ENCODE measurements around the gene SERPINE1.

SERPINE1 gene

GRCh38 chr7:101156866-101157589 is 30.1 kb downstream of the SERPINE1 start:
- DNase-seq (ENCODE audit: low spot score): no peak

GRCh38 chr7:101159696-101160674 is 33.1 kb downstream of the SERPINE1 start:
- DNase-seq (ENCODE audit: low spot score): no peak

- DNase-seq (ENCODE audit: low spot score): no peak
Observed at GRCh38 chr7:101160910-101161309, 34.0 kb downstream of the SERPINE1 start.

GRCh38 chr7:101161692-101162471 is 35.0 kb downstream of the SERPINE1 start:
- DNase-seq (ENCODE audit: low spot score): no peak

GRCh38 chr7:101162551-101163278 is 35.8 kb downstream of the SERPINE1 start:
- peak; percentile 69 for DNase-seq (ENCODE audit: low spot score)

- DNase-seq (ENCODE audit: low spot score): no peak
Observed at GRCh38 chr7:101163279-101164070, 36.6 kb downstream of the SERPINE1 start.

- peak; percentile 71 for DNase-seq (ENCODE audit: low spot score)
Observed at GRCh38 chr7:101164071-101164840, 37.4 kb downstream of the SERPINE1 start.

- peak; percentile 97 for DNase-seq (ENCODE audit: low spot score)
Observed at GRCh38 chr7:101165075-101165957, 38.4 kb downstream of the SERPINE1 start, which contains the start of gene VGF. VGF (minus strand) TSS chr7:101165569; CDS start chr7:101164843, 726 bp downstream.

- DNase-seq (ENCODE audit: low spot score): no peak
Observed at GRCh38 chr7:101165958-101166647, 39.2 kb downstream of the SERPINE1 start.

GRCh38 chr7:101166648-101166908 is 39.7 kb downstream of the SERPINE1 start:
- no peak for DNase-seq (ENCODE audit: low spot score)

GRCh38 chr7:101166909-101167644 is 40.2 kb downstream of the SERPINE1 start:
- no peak for DNase-seq (ENCODE audit: low spot score)

- DNase-seq (ENCODE audit: low spot score): no peak
Observed at GRCh38 chr7:101167645-101168411, 40.9 kb downstream of the SERPINE1 start.

- DNase-seq (ENCODE audit: low spot score): no peak
Observed at GRCh38 chr7:101168412-101169049, 41.6 kb downstream of the SERPINE1 start.

- no peak for DNase-seq (ENCODE audit: low spot score)
Observed at GRCh38 chr7:101169110-101169837, 42.4 kb downstream of the SERPINE1 start.

GRCh38 chr7:101169838-101170551 is 43.1 kb downstream of the SERPINE1 start:
- peak; percentile 81 for DNase-seq (ENCODE audit: low spot score)
